ENCODE measurements around the gene ZNF526. TPM values are rescaled to one million over a fixed set of nuclear protein-coding genes. Genes with fewer than 3 reads are reported as not detected.

The ZNF526 gene
- total and polyA plus RNA-seq, 9 of the 15 experiments (the other 6 are each of a cell fraction or from before 2014, with no cell fraction given), result 1.3 to 17.9 (median 6.2) TPM

DNA sequence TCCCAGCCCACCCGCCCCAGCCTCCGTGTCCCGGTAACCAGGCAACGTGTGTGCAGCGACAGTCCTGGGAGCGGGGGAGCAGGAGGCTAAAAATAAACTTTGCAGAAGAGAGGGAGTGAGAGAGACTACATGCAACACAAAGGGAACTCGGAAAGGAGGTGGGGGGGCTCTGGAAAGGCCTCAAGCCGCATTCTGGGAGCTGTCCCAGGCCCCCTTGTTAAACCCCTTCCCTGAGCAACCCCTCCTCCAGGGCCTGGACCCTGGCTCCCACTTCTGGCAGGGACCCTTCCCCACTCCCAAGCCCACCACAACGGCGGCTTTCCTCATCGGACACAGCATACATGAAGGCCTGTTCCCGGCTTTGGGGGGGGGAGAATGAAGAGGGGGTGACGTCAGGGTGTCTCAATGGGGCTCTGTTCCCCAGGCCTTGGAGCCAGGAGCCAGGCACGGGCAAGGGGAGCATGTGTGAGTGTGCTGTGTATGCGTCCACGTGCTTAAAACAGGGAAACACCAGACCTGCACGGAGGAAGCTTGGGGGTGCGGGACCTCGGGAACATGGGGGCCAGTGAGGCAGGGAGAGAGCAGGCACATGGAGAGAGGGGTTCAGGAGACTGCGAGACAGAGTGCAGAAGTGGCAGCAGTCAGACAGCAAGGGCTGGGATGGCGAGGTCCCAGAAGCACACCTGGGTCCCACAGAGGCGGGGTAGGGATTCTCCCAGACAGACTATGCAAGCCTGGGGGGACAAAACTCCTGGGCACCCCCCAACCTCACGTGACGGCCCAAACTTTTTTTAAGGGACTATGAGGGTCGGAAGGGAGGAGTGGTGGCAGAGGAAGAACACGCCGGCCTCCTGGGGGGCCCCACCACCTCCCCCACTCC, 32.5 kb downstream of the ZNF526 start (continued):
- TF ChIP-seq NCOA2 (IDR thresholded peaks at IDR 0.05; ENCODE audit: partially characterized antibody in 2 of 2) (no peak), NR4A1 (CRISPR knock-in tag; IDR thresholded peaks at IDR 0.05) (no peak), NR4A1 (tag; IDR thresholded peaks at IDR 0.05) (no peak), ZFP1 (CRISPR knock-in tag; IDR thresholded peaks at IDR 0.05) (no peak), ZNF197 (CRISPR knock-in tag; IDR thresholded peaks at IDR 0.05; ENCODE audit: low read depth) (no peak), ZNF174 (CRISPR knock-in tag; IDR thresholded peaks at IDR 0.05) (no peak), KAT7 (CRISPR knock-in tag; IDR thresholded peaks at IDR 0.05; ENCODE audit: borderline replicate concordance) (no peak), HLTF (IDR thresholded peaks at IDR 0.05) (no peak), ARHGAP35 (IDR thresholded peaks at IDR 0.05; ENCODE audit: partially characterized antibody) (no peak), ETV6 (IDR thresholded peaks at IDR 0.05; ENCODE audit: borderline replicate concordance in 1 of 2, low read depth in 2 of 2, low read length in 1 of 2) (no peak), ETV6 (CRISPR knock-in tag; IDR thresholded peaks at IDR 0.05; ENCODE audit: borderline replicate concordance) (no peak), PTBP1 (IDR thresholded peaks at IDR 0.05; ENCODE audit: low read depth, low read length) (no peak), POLR2G (IDR thresholded peaks at IDR 0.05; ENCODE audit: low read depth, low read length) (no peak), ZNF707 (CRISPR knock-in tag; conservative IDR thresholded peaks at IDR 0.05) (no peak), MYC (IDR thresholded peaks at IDR 0.05; ENCODE audit: low read depth, low read length) (peak; percentile 19; the same call in 1 of the 2 replicates), MYC (CRISPR knock-in tag; IDR thresholded peaks at IDR 0.05; ENCODE audit: borderline replicate concordance, low read depth) (0 out of 2 replicates have a peak, but pooled peaks have one; percentile 16), ZNF785 (CRISPR knock-in tag; IDR thresholded peaks at IDR 0.05) (no peak), CREB1 (IDR thresholded peaks at IDR 0.05) (no peak), CREB1 (CRISPR knock-in tag; IDR thresholded peaks at IDR 0.05) (no peak), SMARCE1 (IDR thresholded peaks at IDR 0.05) (no peak), U2AF2 (optimal IDR thresholded peaks at IDR 0.05; ENCODE audit: low read depth, low read length) (no peak), CEBPG (CRISPR knock-in tag; IDR thresholded peaks at IDR 0.05) (peak; percentile 39; the same call in 1 of the 2 replicates), CEBPG (tag; conservative IDR thresholded peaks at IDR 0.05 in 1 of 2, IDR thresholded peaks at IDR 0.05 in 1 of 2) (no peak), LARP7 (IDR thresholded peaks at IDR 0.05) (no peak)
- TF ChIP-seq, protein P1, sequence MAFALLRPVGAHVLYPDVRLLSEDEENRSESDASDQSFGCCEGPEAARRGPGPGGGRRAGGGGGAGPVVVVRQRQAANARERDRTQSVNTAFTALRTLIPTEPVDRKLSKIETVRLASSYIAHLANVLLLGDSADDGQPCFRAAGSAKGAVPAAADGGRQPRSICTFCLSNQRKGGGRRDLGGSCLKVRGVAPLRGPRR (CRISPR knock-in tag; IDR thresholded peaks at IDR 0.05), result no peak
- TF ChIP-seq, protein P2, sequence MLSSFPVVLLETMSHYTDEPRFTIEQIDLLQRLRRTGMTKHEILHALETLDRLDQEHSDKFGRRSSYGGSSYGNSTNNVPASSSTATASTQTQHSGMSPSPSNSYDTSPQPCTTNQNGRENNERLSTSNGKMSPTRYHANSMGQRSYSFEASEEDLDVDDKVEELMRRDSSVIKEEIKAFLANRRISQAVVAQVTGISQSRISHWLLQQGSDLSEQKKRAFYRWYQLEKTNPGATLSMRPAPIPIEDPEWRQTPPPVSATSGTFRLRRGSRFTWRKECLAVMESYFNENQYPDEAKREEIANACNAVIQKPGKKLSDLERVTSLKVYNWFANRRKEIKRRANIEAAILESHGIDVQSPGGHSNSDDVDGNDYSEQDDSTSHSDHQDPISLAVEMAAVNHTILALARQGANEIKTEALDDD (IDR thresholded peaks at IDR 0.05), result no peak
- TF ChIP-seq, protein P3, sequence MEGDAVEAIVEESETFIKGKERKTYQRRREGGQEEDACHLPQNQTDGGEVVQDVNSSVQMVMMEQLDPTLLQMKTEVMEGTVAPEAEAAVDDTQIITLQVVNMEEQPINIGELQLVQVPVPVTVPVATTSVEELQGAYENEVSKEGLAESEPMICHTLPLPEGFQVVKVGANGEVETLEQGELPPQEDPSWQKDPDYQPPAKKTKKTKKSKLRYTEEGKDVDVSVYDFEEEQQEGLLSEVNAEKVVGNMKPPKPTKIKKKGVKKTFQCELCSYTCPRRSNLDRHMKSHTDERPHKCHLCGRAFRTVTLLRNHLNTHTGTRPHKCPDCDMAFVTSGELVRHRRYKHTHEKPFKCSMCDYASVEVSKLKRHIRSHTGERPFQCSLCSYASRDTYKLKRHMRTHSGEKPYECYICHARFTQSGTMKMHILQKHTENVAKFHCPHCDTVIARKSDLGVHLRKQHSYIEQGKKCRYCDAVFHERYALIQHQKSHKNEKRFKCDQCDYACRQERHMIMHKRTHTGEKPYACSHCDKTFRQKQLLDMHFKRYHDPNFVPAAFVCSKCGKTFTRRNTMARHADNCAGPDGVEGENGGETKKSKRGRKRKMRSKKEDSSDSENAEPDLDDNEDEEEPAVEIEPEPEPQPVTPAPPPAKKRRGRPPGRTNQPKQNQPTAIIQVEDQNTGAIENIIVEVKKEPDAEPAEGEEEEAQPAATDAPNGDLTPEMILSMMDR (IDR thresholded peaks at IDR 0.05 in 2 of 3, conservative IDR thresholded peaks at IDR 0.05 in 1 of 3; ENCODE audit: insufficient read depth in 2 of 3, low read depth in 1 of 3, low read length in 3 of 3), result no peak

Measured in K562 (cell line).